Keratinocyte (primary cell): ENCODE data around the gene KLF14. TPM values are rescaled to one million over a fixed set of nuclear protein-coding genes. Genes with fewer than 3 reads are reported as not detected.

Experiments used
- DNase-seq: peaks from one replicate; pipeline ENCODE4 v3.0.0-alpha.2; 2011; ENCODE audit warnings: low read depth, missing footprints, low spot score
- FAIRE-seq: peaks from 2 replicates; lab custom pipeline; 2011; peaks lifted over from hg19 to GRCh38; lab: Jason Lieb, UNC
- H2AFZ ChIP-seq: 2 replicates; pipeline ENCODE4 v1.6.0; 2012; ENCODE audit warnings: low read length, control low read depth, inconsistent platforms; ENCODE audit not compliant: control insufficient read depth
- H3K27ac ChIP-seq: 2 replicates; pipeline ENCODE4 v1.5.1; 2011; ENCODE audit warnings: low read length; ENCODE audit not compliant: control insufficient read depth, insufficient read depth
- H3K27me3 ChIP-seq: 3 replicates; pipeline ENCODE4 v1.6.0; 2011; ENCODE audit warnings: low read length; ENCODE audit not compliant: control insufficient read depth, insufficient read depth; ENCODE audit errors: extremely low read depth
- H3K36me3 ChIP-seq, 2 experiments: 2 replicates in 1 of 2; 3 replicates in 1 of 2; pipeline ENCODE4 v1.5.1; 2011; ENCODE audit warnings: low read length in 2 of 2, mild to moderate bottlenecking in 1 of 2; ENCODE audit not compliant: control insufficient read depth in 2 of 2, insufficient read depth in 2 of 2; ENCODE audit errors: extremely low read depth in 1 of 2
- H3K4me1 ChIP-seq: 3 replicates; pipeline ENCODE4 v1.5.1; 2011; ENCODE audit warnings: low read length; ENCODE audit not compliant: control insufficient read depth, insufficient read depth; ENCODE audit errors: extremely low read depth
- H3K4me2 ChIP-seq: 3 replicates; pipeline ENCODE4 v1.6.0; 2011; ENCODE audit warnings: low read depth, low read length; ENCODE audit not compliant: control insufficient read depth, insufficient read depth; ENCODE audit errors: extremely low read depth
- H3K4me3 ChIP-seq, 3 experiments: fragments of 200-600 bp in 1 of 3; sonication (generic) in 1 of 3; 2 replicates in 2 of 3; 3 replicates in 1 of 3; pipeline ENCODE4 v1.5.1; 2011 to 2016; ENCODE audit warnings: low read length in 3 of 3, mild to moderate bottlenecking in 3 of 3, control low read depth in 2 of 3, inconsistent platforms in 1 of 3, low read depth in 1 of 3, mixed read lengths in 1 of 3, mixed run types in 1 of 3, moderate library complexity in 1 of 3; ENCODE audit not compliant: control insufficient read depth in 2 of 3, insufficient read depth in 2 of 3; ENCODE audit errors: extremely low read depth in 1 of 3
- H3K79me2 ChIP-seq: 2 replicates; pipeline ENCODE4 v1.6.0; 2012; ENCODE audit warnings: low read length; ENCODE audit not compliant: control insufficient read depth, insufficient read depth
- H3K9ac ChIP-seq: 3 replicates; pipeline ENCODE4 v1.6.0; 2011; ENCODE audit warnings: low read length; ENCODE audit not compliant: control insufficient read depth, insufficient read depth; ENCODE audit errors: extremely low read depth
- H3K9me1 ChIP-seq: 3 replicates; pipeline ENCODE4 v1.6.0; 2011; ENCODE audit warnings: low read length; ENCODE audit not compliant: control insufficient read depth, insufficient read depth; ENCODE audit errors: extremely low read depth
- H3K9me3 ChIP-seq: 2 replicates; pipeline ENCODE4 v1.5.1; 2012; ENCODE audit warnings: low read depth, low read length; ENCODE audit not compliant: control insufficient read depth
- H4K20me1 ChIP-seq: 3 replicates; pipeline ENCODE4 v1.6.0; 2011; ENCODE audit warnings: low read length; ENCODE audit not compliant: control insufficient read depth, insufficient read depth; ENCODE audit errors: extremely low read depth
- EZH2 ChIP-seq: IDR thresholded peaks from one replicate; pipeline ENCODE4 v1.6.1; 2012; ENCODE audit warnings: inconsistent platforms, mild to moderate bottlenecking, low read length, moderate library complexity
- dilution Hi-C: fragments of 300-500 bp; cut with MboI; formaldehyde crosslinking; loops from one replicate; pipeline ENCODE4 v1.7.0; 2020; ENCODE audit warnings: low sequenced_read_pairs; ENCODE audit not compliant: extremely low pct_ligation_motif_present
- polyA plus RNA-seq, 5 experiments: library from polyadenylated mRNA; depleted of rRNA in 3 of 5; stranded (reverse) in 3 of 5; stranded (forward) in 1 of 5; unstranded in 1 of 5; fragments of >200 nt; gene quantifications; 1 replicate in 1 of 5; 2 replicates in 3 of 5; 3 replicates in 1 of 5; pipeline versions ENCODE4 v1.2.1 to v1.2.3, GENCODE V29; 2011 to 2012; ENCODE audit warnings: missing spikeins in 2 of 5, low read depth in 1 of 5, low replicate concordance in 1 of 5
- TF ChIP-seq, protein P1 (sequence below), 3 experiments: IDR thresholded peaks in 1 of 3; conservative IDR thresholded peaks in 1 of 3; optimal IDR thresholded peaks in 1 of 3; 2 replicates in 2 of 3; 3 replicates in 1 of 3; pipeline versions ENCODE3 to v1.5.1; 2011; ENCODE audit warnings: low read length in 3 of 3, mild to moderate bottlenecking in 3 of 3, moderate library complexity in 2 of 3, control low read depth in 1 of 3, inconsistent platforms in 1 of 3; ENCODE audit not compliant: insufficient read depth in 2 of 3; ENCODE audit errors: extremely low read depth in 1 of 3

KLF14 gene
- polyA plus RNA-seq, 1 donor (not counting 4 experiments of a cell fraction or from before 2014, with no cell fraction given) = 0.03 TPM

DNA sequence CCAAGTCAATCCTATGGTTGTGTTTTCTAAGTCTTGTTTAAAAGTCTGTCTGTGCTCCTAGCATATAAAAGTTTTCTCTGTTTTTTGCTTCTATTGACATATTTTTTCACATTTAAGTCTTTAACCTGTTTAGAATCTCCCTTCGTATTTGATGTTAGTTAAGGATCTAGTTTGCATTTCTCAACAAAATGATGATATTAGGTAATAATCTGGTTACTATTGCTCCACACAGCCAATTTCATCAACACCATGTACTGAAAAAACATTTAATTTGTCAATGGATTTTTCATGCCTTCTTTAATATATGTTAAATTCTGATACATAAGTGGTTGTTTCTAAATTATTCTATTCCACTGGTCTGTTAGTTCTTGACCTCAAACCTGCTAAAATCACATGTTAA, 30.2 kb downstream of the KLF14 start:
- no peak for TF ChIP-seq EZH2
- TF ChIP-seq, protein P1, sequence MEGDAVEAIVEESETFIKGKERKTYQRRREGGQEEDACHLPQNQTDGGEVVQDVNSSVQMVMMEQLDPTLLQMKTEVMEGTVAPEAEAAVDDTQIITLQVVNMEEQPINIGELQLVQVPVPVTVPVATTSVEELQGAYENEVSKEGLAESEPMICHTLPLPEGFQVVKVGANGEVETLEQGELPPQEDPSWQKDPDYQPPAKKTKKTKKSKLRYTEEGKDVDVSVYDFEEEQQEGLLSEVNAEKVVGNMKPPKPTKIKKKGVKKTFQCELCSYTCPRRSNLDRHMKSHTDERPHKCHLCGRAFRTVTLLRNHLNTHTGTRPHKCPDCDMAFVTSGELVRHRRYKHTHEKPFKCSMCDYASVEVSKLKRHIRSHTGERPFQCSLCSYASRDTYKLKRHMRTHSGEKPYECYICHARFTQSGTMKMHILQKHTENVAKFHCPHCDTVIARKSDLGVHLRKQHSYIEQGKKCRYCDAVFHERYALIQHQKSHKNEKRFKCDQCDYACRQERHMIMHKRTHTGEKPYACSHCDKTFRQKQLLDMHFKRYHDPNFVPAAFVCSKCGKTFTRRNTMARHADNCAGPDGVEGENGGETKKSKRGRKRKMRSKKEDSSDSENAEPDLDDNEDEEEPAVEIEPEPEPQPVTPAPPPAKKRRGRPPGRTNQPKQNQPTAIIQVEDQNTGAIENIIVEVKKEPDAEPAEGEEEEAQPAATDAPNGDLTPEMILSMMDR (optimal IDR thresholded peaks at IDR 0.05 in 1 of 3, IDR thresholded peaks at IDR 0.05 in 1 of 3, conservative IDR thresholded peaks at IDR 0.05 in 1 of 3; ENCODE audit: extremely low read depth in 1 of 3, insufficient read depth in 2 of 3, low read length in 3 of 3) = no peak
- no peak for FAIRE-seq
- dilution Hi-C loops = no loop called here

DNA sequence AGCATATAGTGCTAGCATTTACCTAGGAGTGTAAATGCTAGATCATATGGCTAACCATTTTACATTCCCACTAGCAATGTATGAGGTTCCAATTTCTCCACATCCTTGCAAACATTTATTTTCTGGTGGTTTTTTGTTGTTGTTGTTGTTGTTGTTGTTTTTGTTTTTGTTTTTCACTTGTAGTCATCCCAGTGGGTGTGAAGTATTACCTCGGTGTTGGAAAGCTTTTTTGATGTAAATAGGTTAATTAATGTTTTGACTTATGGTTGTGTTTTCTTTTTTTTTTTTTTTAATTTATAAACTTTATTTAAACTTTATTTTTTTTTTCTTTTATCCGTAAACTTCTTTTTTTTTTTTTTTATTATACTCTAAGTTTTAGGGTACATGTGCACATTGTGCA, 32.4 kb downstream of the KLF14 start:
- no peak for TF ChIP-seq EZH2
- TF ChIP-seq, protein P1 (optimal IDR thresholded peaks at IDR 0.05 in 1 of 3, IDR thresholded peaks at IDR 0.05 in 1 of 3, conservative IDR thresholded peaks at IDR 0.05 in 1 of 3; ENCODE audit: extremely low read depth in 1 of 3, insufficient read depth in 2 of 3, low read length in 3 of 3) = no peak
- no peak for FAIRE-seq
- Histone ChIP-seq H3K4me2 (no peak overlapping the region), H3K9me1 (no peaks in the 10 kb centered on the region), H3K36me3 (no peaks in the 10 kb centered on the region), H3K9ac (no peak overlapping the region), H3K79me2 (no peaks in the 10 kb centered on the region), H4K20me1 (no peaks in the 10 kb centered on the region), H2AFZ (no peak overlapping the region), H3K9me3 (no peaks in the 10 kb centered on the region), H3K27ac (no peak overlapping the region), H3K4me1 (no peaks in the 10 kb centered on the region), H3K27me3 (peaks cover 2% of the 10 kb centered on the region), H3K4me3 (no peak overlapping the region)
- DNase-seq = no peak
- dilution Hi-C loops = no loop called here

More for the DNA sequence above, 30.2 kb downstream of the KLF14 start:
- Histone ChIP-seq H3K9me1 (no peaks in the 10 kb centered on the region), H2AFZ (no peak overlapping the region), H3K4me2 (no peak overlapping the region), H3K4me3 (no peak overlapping the region), H4K20me1 (no peaks in the 10 kb centered on the region), H3K4me1 (no peaks in the 10 kb centered on the region), H3K36me3 (no peaks in the 10 kb centered on the region), H3K79me2 (no peaks in the 10 kb centered on the region), H3K9me3 (no peaks in the 10 kb centered on the region), H3K27me3 (peaks cover 2% of the 10 kb centered on the region), H3K27ac (no peak overlapping the region), H3K9ac (no peak overlapping the region)
- no peak for DNase-seq
